MM.1S (cell line): ENCODE measurements around the gene AGR2.

ENCODE experiments used
- DNase-seq: peaks from one replicate; pipeline ENCODE4 v3.0.0-alpha.2; 2015
- H2AFZ ChIP-seq: fragments of 300-600 bp; sonication (generic); 2 replicates; pipeline ENCODE4 v1.6.0; 2016; ENCODE audit warnings: antibody characterized with exemption, low read length
- H3F3A ChIP-seq: fragments of 300-600 bp; sonication (generic); 2 replicates; pipeline ENCODE4 v1.6.1; 2016; ENCODE audit warnings: mild to moderate bottlenecking, antibody characterized with exemption, low read length, moderate library complexity, mixed read lengths; ENCODE audit not compliant: insufficient read depth
- H3K27ac ChIP-seq: fragments of 300-600 bp; sonication (generic); 2 replicates; pipeline ENCODE4 v1.5.1; 2016; ENCODE audit warnings: mild to moderate bottlenecking, low read length
- H3K27me3 ChIP-seq: fragments of 300-600 bp; sonication (generic); replicated peaks from 2 replicates; pipeline ENCODE4 v1.6.0; 2016; ENCODE audit warnings: low read length; ENCODE audit not compliant: insufficient read depth
- H3K36me3 ChIP-seq: fragments of 300-600 bp; sonication (generic); replicated peaks from 2 replicates; pipeline ENCODE4 v1.6.1; 2016; ENCODE audit warnings: mild to moderate bottlenecking, low read length, mixed read lengths; ENCODE audit not compliant: insufficient read depth
- H3K4me1 ChIP-seq: fragments of 300-600 bp; sonication (generic); 2 replicates; pipeline ENCODE4 v1.6.1; 2016; ENCODE audit warnings: low read length, mixed read lengths
- H3K4me2 ChIP-seq: fragments of 300-600 bp; sonication (generic); 2 replicates; pipeline ENCODE4 v1.6.0; 2016; ENCODE audit warnings: low read depth, low read length
- H3K4me3 ChIP-seq: fragments of 300-600 bp; sonication (generic); 2 replicates; pipeline ENCODE4 v1.5.1; 2016; ENCODE audit warnings: low read length, mixed read lengths
- H3K79me2 ChIP-seq: fragments of 300-600 bp; sonication (generic); 2 replicates; pipeline ENCODE4 v1.6.1; 2016; ENCODE audit warnings: mixed run types, low read length, mixed read lengths
- H3K9ac ChIP-seq: fragments of 300-600 bp; sonication (generic); 2 replicates; pipeline ENCODE4 v1.6.1; 2016; ENCODE audit warnings: low read length, mixed read lengths
- H3K9me2 ChIP-seq: fragments of 300-600 bp; sonication (generic); replicated peaks from 2 replicates; pipeline ENCODE4 v1.6.1; 2016; ENCODE audit warnings: mild to moderate bottlenecking, low read length, mixed read lengths; ENCODE audit not compliant: insufficient read depth
- H3K9me3 ChIP-seq: fragments of 300-600 bp; sonication (generic); replicated peaks from 2 replicates; pipeline ENCODE4 v1.6.1; 2016; ENCODE audit warnings: mild to moderate bottlenecking, low read length, mixed read lengths; ENCODE audit not compliant: insufficient read depth
- H4K20me1 ChIP-seq: fragments of 300-600 bp; sonication (generic); 2 replicates; pipeline ENCODE4 v1.6.1; 2016; ENCODE audit warnings: mild to moderate bottlenecking, low read length, moderate library complexity, mixed read lengths; ENCODE audit not compliant: insufficient read depth
- CTCF ChIP-seq: fragments of 300-600 bp; sonication (generic); IDR thresholded peaks from 2 replicates; pipeline ENCODE4 v1.5.1; 2016; ENCODE audit warnings: antibody characterized with exemption, low read length, mixed read lengths
- EZH2 ChIP-seq: fragments of 300-600 bp; sonication (generic); optimal IDR thresholded peaks from 2 replicates; pipeline ENCODE3; 2017; ENCODE audit warnings: low read depth, mild to moderate bottlenecking, antibody characterized with exemption, low read length, mixed read lengths
- EZH2phosphoT487 ChIP-seq: fragments of 300-600 bp; sonication (generic); IDR thresholded peaks from 2 replicates; pipeline ENCODE4 v1.6.1; 2018; ENCODE audit warnings: antibody characterized with exemption, low read length

Gene AGR2

DNA sequence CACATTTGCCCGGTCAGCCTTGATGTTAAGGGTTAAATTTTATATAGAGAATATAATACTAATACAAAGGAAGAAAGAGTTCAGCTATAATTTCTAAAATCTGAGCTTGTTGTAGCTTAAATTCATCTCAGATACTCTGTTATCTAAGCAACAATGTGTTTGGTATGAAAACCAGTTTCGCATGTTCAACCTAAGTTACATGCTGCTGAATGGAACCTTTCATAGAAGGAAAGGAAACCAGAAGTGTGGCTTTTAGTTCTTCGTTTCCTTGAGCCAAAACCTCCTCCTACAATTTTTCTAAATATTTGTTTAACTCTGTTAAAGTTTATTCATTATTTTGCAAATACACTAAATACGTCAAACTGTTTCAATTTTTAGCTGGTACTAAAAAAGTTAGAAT is 18.5 kb downstream of the AGR2 start:
- Histone ChIP-seq H3K9me3 (no peaks in the 10 kb centered on the region), H3K27me3 (no peaks in the 10 kb centered on the region), H2AFZ (no peak overlapping the region), H3K27ac (no peak overlapping the region), H3K36me3 (no peaks in the 10 kb centered on the region), H3K4me1 (no peaks in the 10 kb centered on the region), H3K9me2 (no peaks in the 10 kb centered on the region), H3K4me3 (no peak overlapping the region), H3K4me2 (no peak overlapping the region), H4K20me1 (no peaks in the 10 kb centered on the region), H3F3A (no peaks in the 10 kb centered on the region), H3K9ac (no peak overlapping the region), H3K79me2 (no peaks in the 10 kb centered on the region)
- TF ChIP-seq CTCF (no peak), EZH2 (no peak), EZH2phosphoT487 (no peak)
- DNase-seq: no peak

GRCh38 chr7:16785846-16786245 is 19.0 kb downstream of the AGR2 start:
- Histone ChIP-seq H3K4me2 (no peak overlapping the region), H3K27me3 (no peaks in the 10 kb centered on the region), H3K4me1 (no peaks in the 10 kb centered on the region), H3K9ac (no peak overlapping the region), H2AFZ (no peak overlapping the region), H3K9me2 (no peaks in the 10 kb centered on the region), H3K79me2 (no peaks in the 10 kb centered on the region), H3F3A (no peaks in the 10 kb centered on the region), H4K20me1 (no peaks in the 10 kb centered on the region), H3K27ac (no peak overlapping the region), H3K4me3 (no peak overlapping the region), H3K9me3 (no peaks in the 10 kb centered on the region), H3K36me3 (no peaks in the 10 kb centered on the region)
- DNase-seq: no peak
- no peak for TF ChIP-seq EZH2phosphoT487
- TF ChIP-seq EZH2: no peak
- TF ChIP-seq CTCF: no peak

GRCh38 chr7:16785321-16785720 is 19.5 kb downstream of the AGR2 start:
- DNase-seq: no peak
- no peaks in the 10 kb centered on the region for H3F3A ChIP-seq
- no peaks in the 10 kb centered on the region for H3K27me3 ChIP-seq
- no peak for TF ChIP-seq CTCF
- no peak for TF ChIP-seq EZH2phosphoT487
- no peak for TF ChIP-seq EZH2
- no peak overlapping the region for H3K9ac ChIP-seq
- H3K79me2 ChIP-seq: no peaks in the 10 kb centered on the region
- H3K9me3 ChIP-seq: no peaks in the 10 kb centered on the region
- no peaks in the 10 kb centered on the region for H3K4me1 ChIP-seq
- no peaks in the 10 kb centered on the region for H3K9me2 ChIP-seq
- H4K20me1 ChIP-seq: no peaks in the 10 kb centered on the region
- H3K4me3 ChIP-seq: no peak overlapping the region
- H3K36me3 ChIP-seq: no peaks in the 10 kb centered on the region
- H3K4me2 ChIP-seq: no peak overlapping the region
- no peak overlapping the region for H3K27ac ChIP-seq
- H2AFZ ChIP-seq: no peak overlapping the region

DNA sequence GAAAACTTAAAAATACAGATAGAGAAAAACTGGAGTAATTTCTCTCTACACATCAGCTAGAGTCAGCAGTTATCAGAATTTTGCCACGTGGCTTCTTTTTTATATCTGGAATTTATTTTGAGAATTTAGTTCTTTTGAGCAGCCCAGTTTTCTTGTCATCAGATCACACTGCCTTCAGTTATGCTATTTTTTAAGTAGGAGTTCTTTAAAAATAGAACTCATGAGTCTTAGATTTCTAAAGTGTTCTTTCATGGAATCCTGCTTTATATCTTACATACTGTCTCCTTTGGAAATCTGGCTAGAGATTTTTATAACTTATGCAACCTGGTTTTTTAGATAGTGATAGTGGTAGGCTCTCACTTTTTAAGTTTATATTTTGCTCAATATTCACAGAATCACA is 24.2 kb downstream of the AGR2 start:
- no peak for DNase-seq
- H3K4me2 ChIP-seq: no peak overlapping the region
- TF ChIP-seq EZH2phosphoT487 (no peak), EZH2 (no peak), CTCF (no peak)

More for the DNA sequence above, 24.2 kb downstream of the AGR2 start:
- no peaks in the 10 kb centered on the region for H3F3A ChIP-seq
- no peaks in the 10 kb centered on the region for H3K9me3 ChIP-seq
- H2AFZ ChIP-seq: no peak overlapping the region
- no peaks in the 10 kb centered on the region for H3K36me3 ChIP-seq
- no peak overlapping the region for H3K27ac ChIP-seq
- H3K4me3 ChIP-seq: no peak overlapping the region
- no peaks in the 10 kb centered on the region for H3K4me1 ChIP-seq
- H3K27me3 ChIP-seq: no peaks in the 10 kb centered on the region
- H3K9me2 ChIP-seq: no peaks in the 10 kb centered on the region
- H3K79me2 ChIP-seq: no peaks in the 10 kb centered on the region
- H4K20me1 ChIP-seq: no peaks in the 10 kb centered on the region
- no peak overlapping the region for H3K9ac ChIP-seq
